ENCODE data around the gene BHLHA9.

DNA sequence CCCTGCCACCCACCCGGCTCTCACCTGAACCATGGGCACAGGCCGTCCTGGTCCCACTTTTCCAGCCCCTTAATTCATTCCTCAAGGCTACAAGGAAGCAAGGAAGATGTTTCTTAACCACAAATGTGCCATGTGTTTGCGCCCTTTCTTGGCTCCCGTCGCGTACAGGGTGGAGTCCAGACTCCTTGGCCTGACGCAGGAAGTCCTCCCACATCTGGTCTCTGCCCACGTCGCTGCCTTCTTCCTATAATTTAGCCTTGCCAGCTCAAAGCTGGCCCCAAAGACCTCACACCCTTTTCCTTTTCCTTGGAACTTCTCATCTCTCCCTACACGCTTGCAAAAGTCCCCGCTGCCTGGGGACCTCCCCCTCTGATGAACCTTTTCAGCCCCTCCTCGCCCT, 38.8 kb upstream of the BHLHA9 start:
- TF ChIP-seq, protein P1, sequence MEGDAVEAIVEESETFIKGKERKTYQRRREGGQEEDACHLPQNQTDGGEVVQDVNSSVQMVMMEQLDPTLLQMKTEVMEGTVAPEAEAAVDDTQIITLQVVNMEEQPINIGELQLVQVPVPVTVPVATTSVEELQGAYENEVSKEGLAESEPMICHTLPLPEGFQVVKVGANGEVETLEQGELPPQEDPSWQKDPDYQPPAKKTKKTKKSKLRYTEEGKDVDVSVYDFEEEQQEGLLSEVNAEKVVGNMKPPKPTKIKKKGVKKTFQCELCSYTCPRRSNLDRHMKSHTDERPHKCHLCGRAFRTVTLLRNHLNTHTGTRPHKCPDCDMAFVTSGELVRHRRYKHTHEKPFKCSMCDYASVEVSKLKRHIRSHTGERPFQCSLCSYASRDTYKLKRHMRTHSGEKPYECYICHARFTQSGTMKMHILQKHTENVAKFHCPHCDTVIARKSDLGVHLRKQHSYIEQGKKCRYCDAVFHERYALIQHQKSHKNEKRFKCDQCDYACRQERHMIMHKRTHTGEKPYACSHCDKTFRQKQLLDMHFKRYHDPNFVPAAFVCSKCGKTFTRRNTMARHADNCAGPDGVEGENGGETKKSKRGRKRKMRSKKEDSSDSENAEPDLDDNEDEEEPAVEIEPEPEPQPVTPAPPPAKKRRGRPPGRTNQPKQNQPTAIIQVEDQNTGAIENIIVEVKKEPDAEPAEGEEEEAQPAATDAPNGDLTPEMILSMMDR (conservative IDR thresholded peaks at IDR 0.05; ENCODE audit: low read length), result no peak
- no peak for TF ChIP-seq EZH2phosphoT487 (IDR thresholded peaks at IDR 0.05; ENCODE audit: borderline replicate concordance)

All from Loucy (cell line).